22Rv1 (cell line): ENCODE data around the gene S100A16.

Source experiments
- ZFX ChIP-seq: fragments of 450-650 bp; IDR thresholded peaks from 2 replicates; pipeline ENCODE4 v1.6.1; 2017; ENCODE audit warnings: antibody characterized with exemption, borderline replicate concordance
- TF ChIP-seq, protein P1 (sequence below): fragments of 450-650 bp; IDR thresholded peaks from 2 replicates; pipeline ENCODE4 v1.5.1; 2017; ENCODE audit warnings: mild to moderate bottlenecking

DNA sequence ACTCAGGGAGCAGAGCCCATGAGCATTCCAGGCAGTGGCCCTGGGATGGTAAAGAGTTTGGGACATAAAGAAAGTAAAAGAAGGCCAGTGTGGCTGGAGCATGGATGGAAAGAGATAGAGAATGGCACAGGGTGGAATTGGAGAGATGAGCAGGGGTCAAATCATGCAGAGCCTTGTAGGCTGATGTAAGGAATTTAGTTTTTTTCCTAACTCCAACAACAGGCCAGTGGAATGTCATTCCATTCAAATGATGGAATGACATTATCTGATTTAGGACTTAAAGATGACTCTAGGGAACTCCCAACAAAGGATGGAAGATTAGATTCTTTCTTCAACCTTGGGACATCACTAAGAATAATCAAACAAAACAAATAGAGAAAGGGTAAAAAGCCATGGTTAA, 34.4 kb downstream of the S100A16 start:
- TF ChIP-seq, protein P1, sequence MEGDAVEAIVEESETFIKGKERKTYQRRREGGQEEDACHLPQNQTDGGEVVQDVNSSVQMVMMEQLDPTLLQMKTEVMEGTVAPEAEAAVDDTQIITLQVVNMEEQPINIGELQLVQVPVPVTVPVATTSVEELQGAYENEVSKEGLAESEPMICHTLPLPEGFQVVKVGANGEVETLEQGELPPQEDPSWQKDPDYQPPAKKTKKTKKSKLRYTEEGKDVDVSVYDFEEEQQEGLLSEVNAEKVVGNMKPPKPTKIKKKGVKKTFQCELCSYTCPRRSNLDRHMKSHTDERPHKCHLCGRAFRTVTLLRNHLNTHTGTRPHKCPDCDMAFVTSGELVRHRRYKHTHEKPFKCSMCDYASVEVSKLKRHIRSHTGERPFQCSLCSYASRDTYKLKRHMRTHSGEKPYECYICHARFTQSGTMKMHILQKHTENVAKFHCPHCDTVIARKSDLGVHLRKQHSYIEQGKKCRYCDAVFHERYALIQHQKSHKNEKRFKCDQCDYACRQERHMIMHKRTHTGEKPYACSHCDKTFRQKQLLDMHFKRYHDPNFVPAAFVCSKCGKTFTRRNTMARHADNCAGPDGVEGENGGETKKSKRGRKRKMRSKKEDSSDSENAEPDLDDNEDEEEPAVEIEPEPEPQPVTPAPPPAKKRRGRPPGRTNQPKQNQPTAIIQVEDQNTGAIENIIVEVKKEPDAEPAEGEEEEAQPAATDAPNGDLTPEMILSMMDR: no peak
- TF ChIP-seq ZFX: no peak
